ENCODE results near the gene HSP90AB1. TPM values are rescaled to one million over a fixed set of nuclear protein-coding genes. Genes with fewer than 3 reads are reported as not detected.

The HSP90AB1 gene
- total RNA-seq, 1 experiment from 2014 or later: 1,986 TPM

DNA sequence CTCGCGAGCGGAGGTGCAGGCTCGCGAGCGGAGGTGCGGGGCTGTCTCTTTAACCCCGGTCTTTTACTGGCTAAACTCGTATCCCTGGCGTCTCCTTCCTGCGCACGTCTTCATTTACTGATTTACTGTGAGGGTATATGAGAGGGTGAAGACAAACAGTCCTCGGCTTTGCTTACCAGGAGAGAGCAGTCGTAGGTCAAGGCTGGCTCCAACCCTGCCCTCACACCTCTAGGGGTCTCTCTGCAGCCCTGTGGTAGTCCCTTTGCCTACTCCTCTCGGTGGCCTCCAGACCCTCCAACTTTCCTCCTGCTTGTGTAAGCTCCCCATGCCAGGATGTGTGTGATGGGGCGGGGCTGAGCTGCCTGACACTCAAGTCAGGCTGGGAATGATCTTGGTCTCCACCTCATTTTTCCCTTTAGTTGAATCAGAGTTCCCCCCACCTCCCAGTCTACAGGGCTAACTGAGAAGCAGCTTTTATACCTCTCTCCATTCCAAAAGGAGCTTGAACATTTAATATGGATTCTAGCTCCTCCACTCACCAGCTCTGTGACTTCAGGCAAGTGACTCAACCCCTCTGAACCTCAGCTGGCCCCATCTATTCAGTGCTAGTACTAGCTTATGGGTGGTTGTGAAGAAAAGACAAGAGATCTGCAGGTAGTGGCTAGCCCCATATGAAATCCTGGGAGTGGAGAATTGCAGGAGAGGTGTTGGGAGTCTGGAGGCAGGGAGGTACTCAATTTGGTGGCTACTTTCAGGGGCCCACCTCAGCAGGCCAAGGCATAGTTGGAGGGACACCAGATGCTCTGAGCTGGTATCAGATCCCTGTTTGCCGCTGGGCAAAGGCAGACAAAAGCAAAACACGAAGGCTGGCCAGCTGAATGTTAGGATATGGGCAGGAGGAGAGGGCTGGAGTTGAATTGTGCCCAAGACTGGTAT is 22.6 kb upstream of the HSP90AB1 start:
- no peak for DNase-seq
- H2BK15ac ChIP-seq (ENCODE audit: low read depth, low read length): no peak overlapping the region
- H3K79me1 ChIP-seq (ENCODE audit: insufficient read depth, low read depth, low read length, poor library complexity, severe bottlenecking): peaks cover 17% of the 10 kb centered on the region
- H3K4me1 Mint-ChIP-seq: peaks cover 51 to 61% of the 10 kb centered on the region in 2 experiments
- TF ChIP-seq, protein P1, sequence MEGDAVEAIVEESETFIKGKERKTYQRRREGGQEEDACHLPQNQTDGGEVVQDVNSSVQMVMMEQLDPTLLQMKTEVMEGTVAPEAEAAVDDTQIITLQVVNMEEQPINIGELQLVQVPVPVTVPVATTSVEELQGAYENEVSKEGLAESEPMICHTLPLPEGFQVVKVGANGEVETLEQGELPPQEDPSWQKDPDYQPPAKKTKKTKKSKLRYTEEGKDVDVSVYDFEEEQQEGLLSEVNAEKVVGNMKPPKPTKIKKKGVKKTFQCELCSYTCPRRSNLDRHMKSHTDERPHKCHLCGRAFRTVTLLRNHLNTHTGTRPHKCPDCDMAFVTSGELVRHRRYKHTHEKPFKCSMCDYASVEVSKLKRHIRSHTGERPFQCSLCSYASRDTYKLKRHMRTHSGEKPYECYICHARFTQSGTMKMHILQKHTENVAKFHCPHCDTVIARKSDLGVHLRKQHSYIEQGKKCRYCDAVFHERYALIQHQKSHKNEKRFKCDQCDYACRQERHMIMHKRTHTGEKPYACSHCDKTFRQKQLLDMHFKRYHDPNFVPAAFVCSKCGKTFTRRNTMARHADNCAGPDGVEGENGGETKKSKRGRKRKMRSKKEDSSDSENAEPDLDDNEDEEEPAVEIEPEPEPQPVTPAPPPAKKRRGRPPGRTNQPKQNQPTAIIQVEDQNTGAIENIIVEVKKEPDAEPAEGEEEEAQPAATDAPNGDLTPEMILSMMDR (conservative IDR thresholded peaks at IDR 0.05): peak; percentile 39
- H2AK5ac ChIP-seq (ENCODE audit: insufficient read length, low read length): no peak overlapping the region
- H4K20me1 ChIP-seq (ENCODE audit: control insufficient read depth, insufficient read depth, insufficient read length): peaks cover 2% of the 10 kb centered on the region
- H2BK20ac ChIP-seq (ENCODE audit: low read depth, low read length, poor library complexity, severe bottlenecking): no peak overlapping the region
- H3K56ac ChIP-seq (ENCODE audit: insufficient read length, low read depth, low read length): no peak overlapping the region
- peaks cover 15 to 20% (median 15%) of the 10 kb centered on the region in 3 experiments for H3K36me3 Mint-ChIP-seq (ENCODE audit: insufficient read depth in 1 of 3, low read depth in 3 of 3)
- H3K4me2 ChIP-seq (ENCODE audit: insufficient read depth, insufficient read length, low read length): peak overlapping the region; percentile 47
- no peak overlapping the region for H4K5ac ChIP-seq (ENCODE audit: insufficient read length, low read depth, low read length)
- no peak overlapping the region for H2BK12ac ChIP-seq (ENCODE audit: insufficient read length, low read depth, low read length)
- H3K27ac ChIP-seq (ENCODE audit: insufficient read length, low read depth, low read length): no peak overlapping the region
- no peak overlapping the region for H3T11ph ChIP-seq (ENCODE audit: low read length)
- WGBS (ENCODE audit: extremely low coverage, insufficient read length, low lambda C conversion rate): no CpG with 5 or more reads among the region's 18 CpGs
- no peak overlapping the region for H4K91ac ChIP-seq (ENCODE audit: insufficient read length, low read depth, low read length)
- no peak overlapping the region for H4K8ac ChIP-seq (replicated peaks; ENCODE audit: insufficient read length, low read depth, low read length)
- H2BK120ac ChIP-seq (ENCODE audit: low read depth, low read length, poor library complexity, severe bottlenecking): no peak overlapping the region
- H3K23ac ChIP-seq (ENCODE audit: insufficient read length, low read depth, low read length): no peak overlapping the region
- H3K9ac ChIP-seq (ENCODE audit: extremely low read depth, insufficient read length, low read length): peak overlapping the region; percentile 21
- H3K4ac ChIP-seq (ENCODE audit: low read depth, low read length): no peak overlapping the region
- H2AFZ ChIP-seq (ENCODE audit: low read length): no peak overlapping the region
- peak overlapping the region; percentile 35 to 93 (median 93); a peak in 4 of 7 replicates for H3K27ac Mint-ChIP-seq
- peaks cover 15% of the 10 kb centered on the region; the same call in 1 of the 2 replicates for H3K4me1 ChIP-seq (ENCODE audit: insufficient read depth, low read length)
- no peak overlapping the region for H2BK5ac ChIP-seq (ENCODE audit: insufficient read length, low read length)
- no peaks in the 10 kb centered on the region; a peak in 1 of 5 replicates for H3K9me3 Mint-ChIP-seq
- H3K18ac ChIP-seq (ENCODE audit: insufficient read length, low read depth, low read length): no peak overlapping the region
- H3K4me3 Mint-ChIP-seq: peak overlapping the region; percentile 85 to 96
- H3K14ac ChIP-seq (ENCODE audit: insufficient read depth, low read length): no peak overlapping the region
- peaks cover 1% of the 10 kb centered on the region; the same call in 1 of the 2 replicates for H3K27me3 Mint-ChIP-seq (ENCODE audit: low read depth)
- H3K79me2 ChIP-seq (ENCODE audit: insufficient read depth, low read length): peaks cover 17% of the 10 kb centered on the region; the same call in 1 of the 2 replicates
- H3K9me3 ChIP-seq (ENCODE audit: control insufficient read depth, low read depth, low read length): no peaks in the 10 kb centered on the region
- H3K27me3 ChIP-seq (ENCODE audit: insufficient read depth, low read length): no peaks in the 10 kb centered on the region
- H3K23me2 ChIP-seq (ENCODE audit: insufficient read length, low read depth, low read length, poor library complexity, severe bottlenecking): peaks cover 14% of the 10 kb centered on the region
